Measurements from ENCODE around the gene BDP1. TPM values are rescaled to one million over a fixed set of nuclear protein-coding genes. Genes with fewer than 3 reads are reported as not detected.
"Not testable (repeated sequence)": the region's sequence is repeated elsewhere in the genome, so short reads cannot be mapped to it uniquely, and the experiment has no call there.

BDP1 gene
- polyA plus RNA-seq, 2 donors = 5.8 to 9.1 TPM

DNA sequence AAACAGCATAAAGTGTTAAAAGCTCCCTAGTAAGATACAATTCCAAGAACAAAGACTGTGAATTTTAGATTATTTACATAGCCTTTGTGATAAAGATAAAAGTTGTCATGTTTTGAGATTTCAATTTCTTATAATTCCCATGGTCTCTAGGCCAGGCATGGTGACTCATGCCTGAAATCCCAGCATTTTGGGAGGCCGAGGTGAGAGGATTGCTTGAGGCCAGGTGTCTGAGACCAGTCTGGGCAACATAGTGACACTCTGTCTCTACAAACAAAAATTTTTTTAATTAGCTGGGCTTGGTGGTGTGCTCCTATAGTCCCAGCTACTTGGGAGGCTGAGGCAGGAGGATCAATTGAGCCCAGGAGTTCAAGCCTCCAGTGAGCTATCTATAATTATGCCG is 48.1 kb downstream of the BDP1 start:
- no peak overlapping the region for H3K27ac ChIP-seq (ENCODE audit: low read depth in 2 of 2, low read length in 1 of 2)
- no peaks in the 10 kb centered on the region for H3K27me3 ChIP-seq (ENCODE audit: control insufficient read depth in 1 of 2, insufficient read depth in 2 of 2, low read length in 2 of 2)
- H3K4me1 ChIP-seq (ENCODE audit: control insufficient read depth in 2 of 2, insufficient read depth in 2 of 2, low read length in 1 of 2) = no peaks in the 10 kb centered on the region
- 90% methylated on average over 2 of the region's 2 CpGs for WGBS, 2 donors
- H3K9me3 ChIP-seq (ENCODE audit: control insufficient read depth in 2 of 2, insufficient read depth in 1 of 2, low read depth in 1 of 2, low read length in 1 of 2) = no peaks in the 10 kb centered on the region
- H3K36me3 ChIP-seq (ENCODE audit: control insufficient read depth in 2 of 2, insufficient read depth in 2 of 2, low read length in 1 of 2) = peaks cover 2 to 3% of the 10 kb centered on the region in 2 donors
- no peak overlapping the region for H3K4me3 ChIP-seq (ENCODE audit: low read depth in 1 of 2, low read length in 2 of 2)

DNA sequence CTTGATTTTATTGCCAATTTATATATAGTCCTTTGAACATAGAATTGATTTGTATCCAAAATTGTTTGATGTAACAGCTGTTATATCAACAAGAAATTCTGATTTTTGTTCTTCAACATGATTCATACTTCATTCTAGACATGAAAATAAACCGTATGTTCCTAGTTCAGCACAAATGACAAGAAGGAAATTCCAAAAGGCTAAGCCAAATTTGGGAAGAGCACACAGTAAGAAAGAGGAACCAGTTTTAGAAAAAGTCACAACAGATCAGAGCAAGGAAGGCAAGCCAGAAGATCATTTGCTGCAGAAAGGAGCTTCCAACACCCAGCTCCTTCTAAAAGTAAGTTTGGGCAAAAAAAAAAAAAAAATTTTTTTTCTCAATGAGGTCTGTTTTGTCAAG is 66.7 kb downstream of the BDP1 start:
- WGBS, 2 donors = 69 to 74% methylated on average over 1 of the region's 1 CpG
- no peak overlapping the region for H3K4me3 ChIP-seq (ENCODE audit: low read depth in 1 of 2, low read length in 2 of 2)
- no peak overlapping the region for H3K27ac ChIP-seq (ENCODE audit: low read depth in 2 of 2, low read length in 1 of 2)
- H3K27me3 ChIP-seq (ENCODE audit: control insufficient read depth in 1 of 2, insufficient read depth in 2 of 2, low read length in 2 of 2) = no peaks in the 10 kb centered on the region
- no peaks in the 10 kb centered on the region for H3K4me1 ChIP-seq (ENCODE audit: control insufficient read depth in 2 of 2, insufficient read depth in 2 of 2, low read length in 1 of 2)
- no peaks in the 10 kb centered on the region for H3K9me3 ChIP-seq (ENCODE audit: control insufficient read depth in 2 of 2, insufficient read depth in 1 of 2, low read depth in 1 of 2, low read length in 1 of 2)
- no peaks in the 10 kb centered on the region for H3K36me3 ChIP-seq (ENCODE audit: control insufficient read depth in 2 of 2, insufficient read depth in 2 of 2, low read length in 1 of 2)

DNA sequence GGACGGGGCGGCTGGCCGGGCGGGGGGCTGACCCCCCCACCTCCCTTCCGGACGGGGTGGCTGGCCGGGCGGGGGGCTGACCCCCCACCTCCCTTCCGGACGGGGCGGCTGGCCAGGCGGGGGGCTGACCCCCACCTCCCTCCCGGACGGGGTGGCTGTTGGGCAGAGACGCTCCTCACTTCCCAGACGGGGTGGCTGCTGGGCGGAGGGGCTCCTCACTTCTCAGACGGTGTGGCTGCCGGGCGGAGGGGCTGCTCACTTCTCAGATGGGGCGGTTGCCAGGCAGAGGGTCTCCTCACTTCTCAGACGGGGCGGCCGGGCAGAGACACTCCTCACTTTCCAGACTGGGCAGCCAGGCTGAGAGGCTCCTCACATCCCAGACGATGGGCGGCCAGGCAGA is 70.2 kb downstream of the BDP1 start:
- not testable (repeated sequence) for H3K9me3 ChIP-seq (ENCODE audit: control insufficient read depth in 2 of 2, insufficient read depth in 1 of 2, low read depth in 1 of 2, low read length in 1 of 2); H3K27me3 ChIP-seq (ENCODE audit: control insufficient read depth in 1 of 2, insufficient read depth in 2 of 2, low read length in 2 of 2); H3K4me1 ChIP-seq (ENCODE audit: control insufficient read depth in 2 of 2, insufficient read depth in 2 of 2, low read length in 1 of 2); H3K4me3 ChIP-seq (ENCODE audit: low read depth in 1 of 2, low read length in 2 of 2); H3K36me3 ChIP-seq (ENCODE audit: control insufficient read depth in 2 of 2, insufficient read depth in 2 of 2, low read length in 1 of 2); H3K27ac ChIP-seq (ENCODE audit: low read depth in 2 of 2, low read length in 1 of 2)
- 96 to 98% methylated on average over 15 to 24 of the region's 26 CpGs for WGBS, 2 donors

DNA sequence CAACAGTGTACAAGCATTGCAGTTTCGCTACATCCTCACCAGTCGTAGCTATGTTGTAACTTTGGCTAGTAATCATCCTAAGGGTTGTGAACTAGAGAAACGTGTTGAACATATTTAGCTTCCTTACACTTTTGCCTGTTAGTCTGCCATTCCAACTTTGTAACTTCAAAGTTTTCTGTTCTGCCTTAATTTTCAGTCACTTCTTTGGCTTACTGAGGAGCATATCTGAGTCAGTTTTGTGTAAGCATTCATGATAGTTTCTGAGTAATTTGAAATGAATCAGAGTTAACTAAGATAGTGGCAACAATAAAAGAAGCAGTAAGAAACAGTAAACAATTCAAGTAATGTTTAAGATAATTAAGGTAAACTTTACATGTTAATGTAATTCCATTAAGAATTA is 72.8 kb downstream of the BDP1 start:
- 82 to 86% methylated on average over 3 of the region's 3 CpGs for WGBS, 2 donors
- Histone ChIP-seq H3K4me3 (ENCODE audit: low read depth in 1 of 2, low read length in 2 of 2) (no peak overlapping the region), H3K27me3 (ENCODE audit: control insufficient read depth in 1 of 2, insufficient read depth in 2 of 2, low read length in 2 of 2) (no peaks in the 10 kb centered on the region), H3K9me3 (ENCODE audit: control insufficient read depth in 2 of 2, insufficient read depth in 1 of 2, low read depth in 1 of 2, low read length in 1 of 2) (no peaks in the 10 kb centered on the region), H3K27ac (ENCODE audit: low read depth in 2 of 2, low read length in 1 of 2) (no peak overlapping the region), H3K36me3 (ENCODE audit: control insufficient read depth in 2 of 2, insufficient read depth in 2 of 2, low read length in 1 of 2) (no peaks in the 10 kb centered on the region), H3K4me1 (ENCODE audit: control insufficient read depth in 2 of 2, insufficient read depth in 2 of 2, low read length in 1 of 2) (no peaks in the 10 kb centered on the region)

DNA sequence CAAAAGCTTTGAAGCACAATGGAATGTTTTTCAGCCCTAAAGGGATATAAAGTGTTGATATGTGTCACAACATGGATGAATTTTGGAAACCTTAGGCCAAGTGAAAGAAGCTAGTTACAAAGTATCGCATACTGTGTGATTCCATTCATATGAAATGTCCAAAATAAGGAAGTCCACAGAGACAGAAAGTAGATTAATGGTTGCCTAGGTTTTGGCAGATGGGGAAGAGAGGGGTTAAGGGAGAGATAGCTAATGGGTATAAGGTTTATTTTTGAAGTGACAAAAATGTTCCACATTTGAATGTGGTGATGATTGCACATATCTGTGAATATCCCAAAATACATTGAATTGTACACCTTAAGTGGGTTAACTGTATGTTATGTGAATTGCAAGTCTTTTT is 74.2 kb downstream of the BDP1 start:
- Histone ChIP-seq H3K4me1 (ENCODE audit: control insufficient read depth in 2 of 2, insufficient read depth in 2 of 2, low read length in 1 of 2) (no peaks in the 10 kb centered on the region), H3K27ac (ENCODE audit: low read depth in 2 of 2, low read length in 1 of 2) (no peak overlapping the region), H3K36me3 (ENCODE audit: control insufficient read depth in 2 of 2, insufficient read depth in 2 of 2, low read length in 1 of 2) (no peaks in the 10 kb centered on the region), H3K4me3 (ENCODE audit: low read depth in 1 of 2, low read length in 2 of 2) (no peak overlapping the region), H3K9me3 (ENCODE audit: control insufficient read depth in 2 of 2, insufficient read depth in 1 of 2, low read depth in 1 of 2, low read length in 1 of 2) (no peaks in the 10 kb centered on the region), H3K27me3 (ENCODE audit: control insufficient read depth in 1 of 2, insufficient read depth in 2 of 2, low read length in 2 of 2) (no peaks in the 10 kb centered on the region)
- WGBS, 2 donors = 93% methylated on average over 1 of the region's 1 CpG

DNA sequence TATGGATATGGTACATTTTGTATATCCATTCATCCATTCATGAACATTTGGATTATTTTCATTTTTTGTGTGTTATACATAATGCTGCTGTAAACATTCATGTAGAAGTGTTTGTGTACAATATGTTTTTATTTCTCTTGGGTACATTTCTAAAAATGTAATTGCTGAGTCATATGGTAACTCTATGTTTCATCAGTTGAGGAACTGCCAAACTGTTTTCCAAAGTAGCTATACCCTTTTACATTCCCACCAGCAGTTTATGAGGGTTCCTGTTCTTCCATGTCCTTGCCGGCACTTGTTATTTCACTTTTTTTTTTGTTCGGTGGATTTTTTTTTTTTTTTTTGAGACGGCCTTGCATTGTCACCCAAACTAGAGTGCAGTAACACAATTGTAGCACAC is 77.7 kb downstream of the BDP1 start:
- peaks cover 0 to 6% of the 10 kb centered on the region in 2 donors for H3K36me3 ChIP-seq (ENCODE audit: control insufficient read depth in 2 of 2, insufficient read depth in 2 of 2, low read length in 1 of 2)
- no peaks in the 10 kb centered on the region for H3K27me3 ChIP-seq (ENCODE audit: control insufficient read depth in 1 of 2, insufficient read depth in 2 of 2, low read length in 2 of 2)
- H3K9me3 ChIP-seq (ENCODE audit: control insufficient read depth in 2 of 2, insufficient read depth in 1 of 2, low read depth in 1 of 2, low read length in 1 of 2) = no peaks in the 10 kb centered on the region
- no peak overlapping the region for H3K4me3 ChIP-seq (ENCODE audit: low read depth in 1 of 2, low read length in 2 of 2)
- no peak overlapping the region for H3K27ac ChIP-seq (ENCODE audit: low read depth in 2 of 2, low read length in 1 of 2)
- H3K4me1 ChIP-seq (ENCODE audit: control insufficient read depth in 2 of 2, insufficient read depth in 2 of 2, low read length in 1 of 2) = no peaks in the 10 kb centered on the region
- WGBS, 2 donors = 77 to 88% methylated on average over 3 of the region's 3 CpGs

DNA sequence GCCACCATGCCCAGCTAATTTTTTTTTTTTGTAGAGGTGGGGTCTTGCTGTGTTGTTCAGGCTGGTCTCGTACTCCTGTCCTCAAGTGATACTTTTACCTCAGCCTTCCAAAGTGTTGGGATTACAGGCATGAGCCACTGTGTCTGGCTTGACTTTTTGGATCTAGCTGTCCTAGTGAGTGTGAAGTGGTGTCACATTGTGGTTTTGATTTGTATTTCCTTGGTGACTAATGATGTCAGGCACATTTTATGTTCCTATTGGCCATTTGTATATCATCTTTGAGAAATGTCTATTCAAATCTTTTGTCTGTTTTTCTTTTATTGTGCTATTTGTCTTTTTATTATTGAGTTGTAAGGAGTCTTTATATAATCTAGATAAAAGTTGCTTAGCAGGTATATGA is 78.2 kb downstream of the BDP1 start:
- Histone ChIP-seq H3K36me3 (ENCODE audit: control insufficient read depth in 2 of 2, insufficient read depth in 2 of 2, low read length in 1 of 2) (peaks cover 0 to 6% of the 10 kb centered on the region in 2 donors), H3K27ac (ENCODE audit: low read depth in 2 of 2, low read length in 1 of 2) (no peak overlapping the region)

DNA sequence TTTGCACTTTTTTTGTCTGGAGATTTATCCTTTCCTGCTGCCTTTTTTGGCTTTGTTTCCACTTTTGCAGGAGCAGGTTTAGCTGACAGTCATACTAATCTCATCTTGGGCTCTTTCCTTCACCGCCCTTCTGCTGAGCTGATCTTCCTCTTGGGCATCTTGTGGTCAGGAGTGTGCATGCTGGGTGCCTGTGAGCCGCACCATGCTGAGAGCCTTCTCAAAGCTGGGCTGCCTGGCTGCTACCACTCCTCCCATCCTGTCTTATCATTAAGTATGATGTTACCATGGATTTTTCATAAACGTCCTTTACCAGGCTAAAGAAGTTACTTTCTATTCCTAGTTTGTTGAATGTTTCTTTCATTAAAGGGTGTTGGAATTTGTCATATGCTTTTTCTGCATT is 82.2 kb downstream of the BDP1 start:
- 73 to 80% methylated on average over 3 of the region's 3 CpGs for WGBS, 2 donors
- H3K4me3 ChIP-seq (ENCODE audit: low read depth in 1 of 2, low read length in 2 of 2) = no peak overlapping the region
- no peaks in the 10 kb centered on the region for H3K27me3 ChIP-seq (ENCODE audit: control insufficient read depth in 1 of 2, insufficient read depth in 2 of 2, low read length in 2 of 2)
- no peaks in the 10 kb centered on the region for H3K4me1 ChIP-seq (ENCODE audit: control insufficient read depth in 2 of 2, insufficient read depth in 2 of 2, low read length in 1 of 2)
- H3K27ac ChIP-seq (ENCODE audit: low read depth in 2 of 2, low read length in 1 of 2) = no peak overlapping the region
- no peaks in the 10 kb centered on the region for H3K9me3 ChIP-seq (ENCODE audit: control insufficient read depth in 2 of 2, insufficient read depth in 1 of 2, low read depth in 1 of 2, low read length in 1 of 2)
- peaks cover 0 to 10% of the 10 kb centered on the region in 2 donors for H3K36me3 ChIP-seq (ENCODE audit: control insufficient read depth in 2 of 2, insufficient read depth in 2 of 2, low read length in 1 of 2)

More for the DNA sequence above, 78.2 kb downstream of the BDP1 start:
- no peaks in the 10 kb centered on the region for H3K27me3 ChIP-seq (ENCODE audit: control insufficient read depth in 1 of 2, insufficient read depth in 2 of 2, low read length in 2 of 2)
- H3K4me1 ChIP-seq (ENCODE audit: control insufficient read depth in 2 of 2, insufficient read depth in 2 of 2, low read length in 1 of 2) = no peaks in the 10 kb centered on the region
- no peaks in the 10 kb centered on the region for H3K9me3 ChIP-seq (ENCODE audit: control insufficient read depth in 2 of 2, insufficient read depth in 1 of 2, low read depth in 1 of 2, low read length in 1 of 2)
- WGBS, 2 donors = 100% methylated on average over 1 of the region's 1 CpG
- H3K4me3 ChIP-seq (ENCODE audit: low read depth in 1 of 2, low read length in 2 of 2) = no peak overlapping the region

DNA sequence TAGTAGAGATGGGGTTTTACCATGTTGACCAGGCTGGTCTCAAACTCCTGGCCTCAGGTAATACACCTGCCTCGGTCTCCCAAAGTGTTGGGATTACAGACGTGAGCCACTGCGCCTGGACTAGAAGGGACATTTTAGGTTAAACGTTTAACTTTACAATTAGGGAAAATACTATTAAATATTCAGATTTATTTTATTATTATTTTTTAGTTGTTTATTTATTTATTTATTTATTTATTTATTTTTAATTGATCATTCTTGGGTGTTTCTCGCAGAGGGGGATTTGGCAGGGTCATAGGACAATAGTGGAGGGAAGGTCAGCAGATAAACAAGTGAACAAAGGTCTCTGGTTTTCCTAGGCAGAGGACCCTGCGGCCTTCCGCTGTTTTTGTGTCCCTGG is 95.4 kb downstream of the BDP1 start:
- H3K36me3 ChIP-seq (ENCODE audit: control insufficient read depth in 2 of 2, insufficient read depth in 2 of 2, low read length in 1 of 2); H3K4me3 ChIP-seq (ENCODE audit: low read depth in 1 of 2, low read length in 2 of 2); H3K27me3 ChIP-seq (ENCODE audit: control insufficient read depth in 1 of 2, insufficient read depth in 2 of 2, low read length in 2 of 2); H3K27ac ChIP-seq (ENCODE audit: low read depth in 2 of 2, low read length in 1 of 2); H3K9me3 ChIP-seq (ENCODE audit: control insufficient read depth in 2 of 2, insufficient read depth in 1 of 2, low read depth in 1 of 2, low read length in 1 of 2); H3K4me1 ChIP-seq (ENCODE audit: control insufficient read depth in 2 of 2, insufficient read depth in 2 of 2, low read length in 1 of 2): not testable (repeated sequence)
- 98% methylated on average over 7 of the region's 7 CpGs for WGBS, 2 donors

DNA sequence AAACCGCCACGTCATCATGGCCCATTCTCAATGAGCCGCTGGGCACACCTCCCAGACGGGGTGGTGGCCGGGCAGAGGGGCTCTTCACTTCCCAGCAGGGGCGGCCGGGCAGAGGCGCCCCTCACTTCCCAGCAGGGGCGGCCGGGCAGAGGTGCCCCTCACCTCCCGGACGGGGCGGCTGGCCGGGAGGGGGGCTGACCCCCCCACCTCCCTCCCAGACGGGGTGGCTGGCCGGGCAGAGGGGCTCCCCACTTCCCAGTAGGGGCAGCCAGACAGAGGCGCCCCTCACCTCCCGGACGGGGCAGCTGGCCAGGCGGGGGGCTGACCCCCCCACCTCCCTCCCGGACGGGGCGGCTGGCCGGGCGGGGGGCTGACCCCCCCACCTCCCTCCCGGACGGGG is 96.1 kb downstream of the BDP1 start:
- not testable (repeated sequence) for H3K27ac ChIP-seq (ENCODE audit: low read depth in 2 of 2, low read length in 1 of 2); H3K27me3 ChIP-seq (ENCODE audit: control insufficient read depth in 1 of 2, insufficient read depth in 2 of 2, low read length in 2 of 2); H3K9me3 ChIP-seq (ENCODE audit: control insufficient read depth in 2 of 2, insufficient read depth in 1 of 2, low read depth in 1 of 2, low read length in 1 of 2); H3K4me3 ChIP-seq (ENCODE audit: low read depth in 1 of 2, low read length in 2 of 2); H3K36me3 ChIP-seq (ENCODE audit: control insufficient read depth in 2 of 2, insufficient read depth in 2 of 2, low read length in 1 of 2); H3K4me1 ChIP-seq (ENCODE audit: control insufficient read depth in 2 of 2, insufficient read depth in 2 of 2, low read length in 1 of 2)
- WGBS, 2 donors = 97% methylated on average over 19 to 20 of the region's 27 CpGs
